ENCODE data around the gene SERP2.

SERP2 gene

GRCh38 chr13:44389060-44389666 lies 15.5 kb downstream of the SERP2 start:
- DNase-seq, result no peak

GRCh38 chr13:44389876-44390275 lies 16.3 kb downstream of the SERP2 start:
- DNase-seq, result no peak

DNA sequence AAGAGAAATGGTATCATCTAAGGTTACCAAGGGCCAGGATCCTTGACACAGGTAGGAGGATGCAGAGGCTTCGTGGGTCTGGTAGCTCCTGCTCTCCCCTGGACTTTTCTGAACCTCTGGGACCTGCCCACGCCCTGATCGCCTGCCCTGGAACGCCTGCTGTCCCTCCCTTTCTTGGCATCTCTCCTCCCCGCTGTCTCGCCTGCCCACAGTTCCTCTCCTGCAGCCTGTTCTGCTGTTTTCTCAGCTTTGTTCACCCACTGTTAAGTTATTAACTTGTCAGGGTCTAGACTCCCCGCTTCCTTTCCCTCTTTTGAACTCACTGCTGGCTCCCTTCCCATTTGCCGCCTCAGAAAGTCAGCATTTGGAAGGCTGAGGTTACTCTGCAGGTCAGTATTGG lies 19.8 kb downstream of the SERP2 start:
- DNase-seq, result peak; percentile 52

DNA sequence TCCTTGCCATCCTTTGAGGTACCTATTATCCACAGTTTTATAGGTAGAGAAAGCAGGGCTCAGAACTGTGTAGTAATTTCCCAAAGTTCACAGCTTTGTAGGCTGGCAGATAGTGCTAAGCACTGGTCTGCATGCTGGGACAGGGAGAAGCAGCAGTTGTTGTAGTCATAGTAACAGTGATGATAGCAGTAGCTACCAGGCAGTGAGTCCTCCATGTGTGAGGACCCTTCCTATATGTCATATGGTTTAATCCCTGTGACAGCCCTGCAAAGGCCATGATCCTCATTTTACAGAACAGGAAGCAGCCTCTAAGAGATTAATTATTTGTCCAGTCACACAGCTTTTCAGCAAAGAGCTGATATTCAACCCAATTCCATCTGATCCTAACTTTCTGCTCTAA lies 21.0 kb downstream of the SERP2 start:
- no peak for DNase-seq

- DNase-seq, result no peak
Observed at GRCh38 chr13:44395976-44396694, 22.5 kb downstream of the SERP2 start.

GRCh38 chr13:44396701-44397580 lies 23.3 kb downstream of the SERP2 start:
- no peak for DNase-seq

DNA sequence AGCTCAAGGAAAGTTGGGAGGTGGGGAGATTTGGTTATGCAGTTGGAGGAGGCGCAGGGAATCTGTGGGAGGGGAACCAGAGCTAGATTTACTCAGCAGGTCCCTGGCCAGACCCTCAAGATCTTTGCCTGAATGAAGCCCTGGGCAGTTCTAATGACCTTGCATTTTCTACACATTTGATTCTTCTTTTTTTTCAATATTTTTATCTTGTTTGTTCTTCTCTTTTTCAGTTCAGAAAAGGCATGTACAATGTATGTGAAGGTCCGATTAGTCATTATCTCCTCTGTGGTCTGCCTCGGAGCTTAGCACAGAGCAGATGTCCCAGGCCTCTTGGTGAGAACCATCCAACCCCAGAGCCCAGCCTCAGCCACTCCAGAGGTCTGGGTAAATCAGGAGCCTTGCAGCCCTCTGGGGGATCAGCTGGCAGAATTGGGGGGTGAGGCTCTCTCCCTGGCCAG lies 24.2 kb downstream of the SERP2 start:
- DNase-seq, result no peak

DNA sequence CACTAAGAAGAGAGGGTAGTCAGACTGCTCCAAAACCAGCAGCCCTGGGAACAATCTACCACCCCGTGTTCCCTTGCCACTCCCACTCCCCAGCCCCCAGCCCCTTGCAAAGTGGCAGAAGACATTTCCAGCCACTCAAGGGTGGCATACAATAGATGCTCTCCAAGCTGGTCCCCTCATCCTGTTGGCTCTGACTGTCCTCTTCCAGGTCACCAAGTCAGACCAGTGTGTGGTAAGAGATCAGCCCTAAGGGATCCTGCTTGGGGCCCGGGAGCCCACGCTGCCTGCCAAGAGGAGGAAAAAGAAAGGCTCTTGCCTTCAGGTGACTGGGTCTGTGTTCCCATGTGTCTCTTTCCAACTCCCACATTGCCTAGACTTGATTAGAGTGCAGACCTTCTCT lies 25.0 kb downstream of the SERP2 start:
- DNase-seq, result no peak

DNA sequence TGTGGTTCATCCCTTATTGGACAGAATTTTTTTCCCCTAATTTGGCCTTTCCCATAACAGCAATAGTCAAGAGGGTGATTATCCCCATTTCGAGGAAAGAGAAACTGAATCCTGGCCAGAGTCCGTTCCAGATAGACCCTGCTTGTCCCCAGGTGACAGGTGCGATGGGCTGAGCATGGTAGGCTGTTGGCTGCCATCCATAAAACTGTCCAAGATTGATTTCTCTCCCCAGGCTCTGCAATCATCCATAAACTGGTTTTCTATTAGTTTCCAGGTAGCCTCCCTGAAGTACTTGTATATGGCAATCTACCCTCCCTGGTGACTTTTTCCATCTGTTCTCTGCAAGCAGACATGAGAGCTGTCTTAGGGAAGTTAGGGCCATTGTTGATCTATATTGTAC lies 25.4 kb downstream of the SERP2 start:
- peak; percentile 58 for DNase-seq

- DNase-seq, result no peak
Observed at GRCh38 chr13:44400736-44401135, 27.1 kb downstream of the SERP2 start.

DNA sequence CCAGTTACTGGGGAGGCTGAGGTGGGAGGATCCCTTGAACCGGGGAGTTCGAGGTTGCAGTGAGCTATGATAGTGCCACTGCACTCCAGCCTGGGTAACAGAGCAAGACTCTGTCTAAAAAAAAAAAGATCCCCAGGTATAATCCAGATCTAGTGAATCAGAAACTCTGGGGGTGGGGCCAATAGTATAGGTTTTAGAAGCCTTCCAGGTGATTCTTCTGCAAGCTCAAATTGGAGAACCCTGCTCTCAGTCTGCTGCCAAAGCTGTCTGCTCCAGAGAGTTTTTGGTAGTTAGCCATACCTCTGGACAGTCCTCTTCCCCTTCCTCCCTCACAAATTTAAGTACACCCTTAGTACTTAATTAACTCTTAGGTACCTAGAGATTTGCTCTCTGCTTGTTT lies 28.0 kb downstream of the SERP2 start:
- DNase-seq, result peak; percentile 40

- no peak for DNase-seq
Observed at GRCh38 chr13:44402899-44403445, 29.3 kb downstream of the SERP2 start.

DNA sequence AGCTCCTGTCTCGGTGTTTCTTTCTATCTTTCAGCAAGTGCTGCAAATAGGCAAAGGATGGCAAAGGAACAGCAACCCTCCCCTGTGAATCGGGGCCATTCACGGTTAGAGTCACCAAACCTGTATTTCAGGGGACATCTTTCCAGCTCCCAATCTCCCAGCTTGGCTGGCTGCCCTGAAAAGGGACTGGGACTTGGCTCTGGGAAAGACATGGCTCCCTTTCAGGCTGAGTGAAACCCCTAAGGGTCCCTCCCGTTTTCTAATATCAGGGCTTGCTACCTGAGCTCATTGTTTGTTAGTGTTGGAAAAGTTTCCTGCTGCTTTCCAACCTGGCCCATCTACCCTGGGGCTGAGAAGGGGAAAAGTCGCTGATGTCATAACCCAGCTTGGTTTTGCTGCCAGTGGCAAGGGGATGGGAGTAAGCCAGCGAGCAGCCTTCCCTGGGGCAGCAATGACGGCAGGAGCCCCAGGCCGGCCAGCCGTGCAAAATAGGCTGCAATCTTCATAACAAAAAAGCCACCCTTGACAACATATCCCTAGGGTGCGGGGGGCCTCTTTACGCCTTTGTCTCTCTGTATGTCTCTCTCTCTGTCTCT lies 29.9 kb downstream of the SERP2 start:
- no peak for DNase-seq

- no peak for DNase-seq
Observed at GRCh38 chr13:44404261-44405132, 30.9 kb downstream of the SERP2 start.

DNA sequence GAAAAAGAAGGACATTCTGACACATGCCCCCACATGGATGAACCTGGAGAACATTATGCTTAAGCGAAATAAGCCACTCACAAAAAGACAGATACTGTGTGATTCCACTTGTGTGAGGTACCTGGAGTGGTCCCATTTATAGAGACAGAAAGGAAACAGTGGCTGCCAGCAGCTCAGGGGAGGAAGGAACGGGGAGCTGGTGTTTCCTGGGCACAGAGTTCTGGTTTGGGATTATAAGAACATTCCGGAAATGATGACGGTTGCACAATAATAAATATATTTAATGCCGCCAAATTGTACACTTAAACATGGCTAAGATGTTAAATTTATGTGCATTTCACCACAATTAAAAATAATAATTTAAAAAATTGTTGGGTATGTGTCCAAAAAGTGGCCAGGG lies 33.0 kb downstream of the SERP2 start:
- no peak for DNase-seq

DNA sequence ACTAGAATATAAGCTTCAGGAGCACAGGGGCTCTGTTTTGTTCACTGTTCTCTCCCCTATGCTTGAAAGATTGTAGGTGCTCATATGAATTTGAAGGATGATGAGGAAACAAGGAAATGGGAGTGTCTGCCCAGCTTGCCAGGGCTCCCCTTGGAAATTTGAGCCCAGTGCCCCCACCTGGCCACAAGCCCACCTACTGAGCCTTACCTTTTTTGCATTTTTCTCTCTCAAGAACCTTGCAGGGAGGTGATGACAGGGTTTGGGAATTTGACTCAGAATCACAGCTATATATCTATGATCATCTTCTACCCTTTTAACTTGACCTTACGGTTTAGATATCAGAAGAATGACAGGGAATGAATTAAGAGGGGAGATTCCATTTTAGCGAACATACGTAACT lies 33.8 kb downstream of the SERP2 start:
- DNase-seq, result no peak

GRCh38 chr13:44407891-44408290 lies 34.3 kb downstream of the SERP2 start:
- DNase-seq, result no peak

DNA sequence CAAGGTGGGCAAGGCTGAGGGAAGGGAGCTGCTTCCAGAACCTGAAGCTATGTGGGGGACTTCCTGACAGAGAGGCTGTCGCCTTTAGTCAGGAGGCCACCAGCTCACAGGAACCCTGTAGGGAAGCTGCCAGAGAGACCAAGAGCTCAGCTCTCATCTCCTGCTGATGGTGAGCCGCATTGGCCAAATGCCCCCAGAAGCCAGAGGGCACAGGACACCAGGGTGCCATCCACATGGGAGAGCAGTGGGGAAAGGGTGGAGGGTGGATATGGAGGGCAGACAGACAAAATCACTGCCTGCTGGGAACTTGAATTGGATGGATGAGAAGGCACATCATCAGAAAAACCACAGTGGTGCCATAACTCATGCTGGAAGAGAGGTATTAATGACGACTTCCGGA lies 36.0 kb downstream of the SERP2 start:
- DNase-seq, result no peak

DNA sequence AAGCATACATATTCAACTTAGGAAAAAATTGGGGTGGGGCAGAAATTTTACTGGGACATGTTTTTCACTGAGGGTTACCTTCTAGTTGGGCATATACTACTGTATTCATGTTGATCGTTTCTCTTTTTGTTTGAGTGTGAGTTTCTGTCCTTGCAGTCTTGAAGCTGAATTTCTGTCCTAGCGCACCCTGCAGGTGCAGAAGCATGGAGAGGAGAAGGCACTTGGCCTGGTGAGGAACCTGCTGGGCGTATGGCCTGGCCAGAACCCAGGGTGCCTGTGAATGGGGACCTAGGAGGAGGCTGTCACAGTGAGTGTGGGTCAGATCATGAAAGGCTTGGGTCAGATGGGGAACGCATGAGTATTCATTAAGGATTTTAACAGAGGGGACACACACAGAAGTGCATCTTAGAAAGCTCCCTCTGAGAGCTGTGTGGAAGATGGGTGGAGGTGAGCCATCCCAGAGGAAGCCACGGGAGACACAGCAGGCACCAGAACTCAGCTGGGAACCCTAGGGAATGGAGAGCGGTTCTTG lies 36.8 kb downstream of the SERP2 start:
- peak; percentile 42 for DNase-seq

- no peak for DNase-seq
Observed at GRCh38 chr13:44411841-44412240, 38.2 kb downstream of the SERP2 start.

GRCh38 chr13:44412346-44412935 lies 38.8 kb downstream of the SERP2 start:
- no peak for DNase-seq

Measured in RPMI8226 (cell line).